Ishikawa (cell line): ENCODE measurements around the gene SDCCAG8.

Experiments
- CEBPB ChIP-seq: IDR thresholded peaks from 2 replicates; pipeline ENCODE4 v1.6.1; 2012
- EGR1 ChIP-seq: IDR thresholded peaks from 2 replicates; pipeline ENCODE4 v1.6.1; 2012
- FOXM1 ChIP-seq: IDR thresholded peaks from 2 replicates; pipeline ENCODE4 v1.6.1; 2012; ENCODE audit warnings: low read depth, borderline replicate concordance
- TAF1 ChIP-seq: IDR thresholded peaks from 2 replicates; pipeline ENCODE4 v1.6.1; 2012; ENCODE audit warnings: low read depth, mild to moderate bottlenecking
- ZBTB7A ChIP-seq: IDR thresholded peaks from 2 replicates; pipeline ENCODE4 v1.6.1; 2012; ENCODE audit warnings: low read depth
- TF ChIP-seq, protein P1 (sequence below): IDR thresholded peaks from 2 replicates; pipeline ENCODE4 v1.6.1; 2012
- TF ChIP-seq, protein P2 (sequence below): IDR thresholded peaks from 2 replicates; pipeline ENCODE4 v1.6.1; 2012
- TF ChIP-seq, protein P3 (sequence below): IDR thresholded peaks from 2 replicates; pipeline ENCODE4 v1.6.1; 2012; ENCODE audit warnings: low read depth, mild to moderate bottlenecking

DNA sequence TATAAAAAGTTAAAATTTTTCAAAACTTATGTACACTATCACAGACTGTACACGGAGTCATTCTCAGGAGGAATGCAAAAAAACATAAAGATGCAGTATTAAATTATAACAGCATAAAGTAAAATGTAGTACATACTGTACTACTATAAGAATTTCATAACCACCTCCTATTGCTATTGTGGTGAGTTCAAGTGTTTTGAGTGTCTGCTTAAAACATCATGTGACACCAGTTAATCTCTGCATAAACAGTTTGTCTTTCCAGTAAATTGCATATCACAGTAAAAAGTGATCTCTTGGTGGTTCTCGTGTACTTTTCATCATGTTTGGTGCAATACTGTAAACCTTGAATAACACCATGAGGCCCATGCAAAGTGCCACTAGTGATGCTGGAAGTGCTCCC lies 45.2 kb downstream of the SDCCAG8 start:
- TF ChIP-seq ZBTB7A (no peak), TAF1 (no peak), EGR1 (no peak), FOXM1 (no peak), CEBPB (no peak)
- TF ChIP-seq, protein P1, sequence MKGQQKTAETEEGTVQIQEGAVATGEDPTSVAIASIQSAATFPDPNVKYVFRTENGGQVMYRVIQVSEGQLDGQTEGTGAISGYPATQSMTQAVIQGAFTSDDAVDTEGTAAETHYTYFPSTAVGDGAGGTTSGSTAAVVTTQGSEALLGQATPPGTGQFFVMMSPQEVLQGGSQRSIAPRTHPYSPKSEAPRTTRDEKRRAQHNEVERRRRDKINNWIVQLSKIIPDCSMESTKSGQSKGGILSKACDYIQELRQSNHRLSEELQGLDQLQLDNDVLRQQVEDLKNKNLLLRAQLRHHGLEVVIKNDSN = no peak
- TF ChIP-seq, protein P2, sequence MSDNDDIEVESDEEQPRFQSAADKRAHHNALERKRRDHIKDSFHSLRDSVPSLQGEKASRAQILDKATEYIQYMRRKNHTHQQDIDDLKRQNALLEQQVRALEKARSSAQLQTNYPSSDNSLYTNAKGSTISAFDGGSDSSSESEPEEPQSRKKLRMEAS = no peak
- TF ChIP-seq, protein P3, sequence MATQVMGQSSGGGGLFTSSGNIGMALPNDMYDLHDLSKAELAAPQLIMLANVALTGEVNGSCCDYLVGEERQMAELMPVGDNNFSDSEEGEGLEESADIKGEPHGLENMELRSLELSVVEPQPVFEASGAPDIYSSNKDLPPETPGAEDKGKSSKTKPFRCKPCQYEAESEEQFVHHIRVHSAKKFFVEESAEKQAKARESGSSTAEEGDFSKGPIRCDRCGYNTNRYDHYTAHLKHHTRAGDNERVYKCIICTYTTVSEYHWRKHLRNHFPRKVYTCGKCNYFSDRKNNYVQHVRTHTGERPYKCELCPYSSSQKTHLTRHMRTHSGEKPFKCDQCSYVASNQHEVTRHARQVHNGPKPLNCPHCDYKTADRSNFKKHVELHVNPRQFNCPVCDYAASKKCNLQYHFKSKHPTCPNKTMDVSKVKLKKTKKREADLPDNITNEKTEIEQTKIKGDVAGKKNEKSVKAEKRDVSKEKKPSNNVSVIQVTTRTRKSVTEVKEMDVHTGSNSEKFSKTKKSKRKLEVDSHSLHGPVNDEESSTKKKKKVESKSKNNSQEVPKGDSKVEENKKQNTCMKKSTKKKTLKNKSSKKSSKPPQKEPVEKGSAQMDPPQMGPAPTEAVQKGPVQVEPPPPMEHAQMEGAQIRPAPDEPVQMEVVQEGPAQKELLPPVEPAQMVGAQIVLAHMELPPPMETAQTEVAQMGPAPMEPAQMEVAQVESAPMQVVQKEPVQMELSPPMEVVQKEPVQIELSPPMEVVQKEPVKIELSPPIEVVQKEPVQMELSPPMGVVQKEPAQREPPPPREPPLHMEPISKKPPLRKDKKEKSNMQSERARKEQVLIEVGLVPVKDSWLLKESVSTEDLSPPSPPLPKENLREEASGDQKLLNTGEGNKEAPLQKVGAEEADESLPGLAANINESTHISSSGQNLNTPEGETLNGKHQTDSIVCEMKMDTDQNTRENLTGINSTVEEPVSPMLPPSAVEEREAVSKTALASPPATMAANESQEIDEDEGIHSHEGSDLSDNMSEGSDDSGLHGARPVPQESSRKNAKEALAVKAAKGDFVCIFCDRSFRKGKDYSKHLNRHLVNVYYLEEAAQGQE = no peak
